Esophagus muscularis mucosa (tissue), 4 donors: ENCODE measurements around the gene CSPG5. TPM values are rescaled to one million over a fixed set of nuclear protein-coding genes. Genes with fewer than 3 reads are reported as not detected.

Source experiments
- DNase-seq: peaks from one replicate; pipeline ENCODE4 v3.0.0-alpha.2; 2017; ENCODE audit errors: extremely low spot score
- H3K27ac ChIP-seq, 4 donors: fragments of 200-600 bp; sonication (generic); replicated peaks in 1 of 4; 1 replicate in 3 of 4; 2 replicates in 1 of 4; pipeline ENCODE4 v1.5.1; 2016 to 2019; ENCODE audit warnings: mild to moderate bottlenecking in 1 of 4
- H3K27me3 ChIP-seq, 4 donors: fragments of 200-600 bp; sonication (generic); one replicate each; pipeline versions ENCODE4 v1.5.1 to v1.6.0; 2016 to 2019
- H3K36me3 ChIP-seq, 4 donors: fragments of 200-600 bp; sonication (generic); one replicate each; pipeline ENCODE4 v1.5.1; 2016 to 2019
- H3K4me1 ChIP-seq, 4 donors: fragments of 200-600 bp; sonication (generic); one replicate each; pipeline ENCODE4 v1.5.1; 2016 to 2019
- H3K4me3 ChIP-seq, 4 donors: fragments of 200-600 bp; sonication (generic); 1 replicate in 2 of 4; 2 replicates in 2 of 4; pipeline ENCODE4 v1.5.1; 2016 to 2019; ENCODE audit warnings: mild to moderate bottlenecking in 4 of 4, moderate library complexity in 1 of 4
- H3K9me3 ChIP-seq, 4 donors: fragments of 200-600 bp; sonication (generic); 1 replicate in 3 of 4; 2 replicates in 1 of 4; pipeline ENCODE4 v1.5.1; 2016 to 2019
- EP300 ChIP-seq: sonication (generic); formaldehyde crosslinking; IDR thresholded peaks from one replicate; pipeline ENCODE4 v1.6.1; 2017; ENCODE audit warnings: antibody characterized with exemption
- POLR2A ChIP-seq: fragments of 450-650 bp; IDR thresholded peaks from one replicate; pipeline ENCODE4 v1.6.1; 2017; ENCODE audit warnings: antibody characterized with exemption, moderate library complexity, mild to moderate bottlenecking, low read depth
- POLR2AphosphoS5 ChIP-seq, 2 donors: sonication (generic); formaldehyde crosslinking; IDR thresholded peaks; one replicate each; pipeline ENCODE4 v1.6.1; 2017; ENCODE audit warnings: antibody characterized with exemption in 2 of 2
- WGBS: methylation state at CpG from one replicate; pipeline ENCODE4 v1.1.5; 2018; 5-methylcytosine and 5-hydroxymethylcytosine counted together
- intact Hi-C: fragments of 100-400 bp; cut with DNase I; formaldehyde crosslinking; loops from one replicate; pipeline ENCODE4 v1.15.1; 2023
- total RNA-seq, 4 donors: library from RNA; depleted of rRNA; stranded (reverse); fragments of >200 nt; gene quantifications; one replicate each; pipeline versions ENCODE4 v1.1.0 to v1.2.1, GENCODE V29; 2016
- TF ChIP-seq, protein P1 (sequence below), 3 experiments: fragments of 200-600 bp in 2 of 3; fragments of 450-650 bp in 1 of 3; sonication (generic) in 2 of 3; IDR thresholded peaks; one replicate each; pipeline ENCODE4 v1.5.1; 2017 to 2019; ENCODE audit warnings: antibody characterized with exemption in 3 of 3, mild to moderate bottlenecking in 2 of 3, moderate library complexity in 1 of 3

Gene CSPG5
- total RNA-seq, 4 donors from 2014 or later = 0.66 to 1.2 (median 0.75) TPM; not detected in 1

GRCh38 chr3:47590216-47590615 is 11.6 kb upstream of the CSPG5 start:
- TF ChIP-seq EP300 (no peak), POLR2AphosphoS5 (IDR thresholded peaks at IDR 0.05) (no peak), POLR2A (no peak)
- TF ChIP-seq, protein P1, sequence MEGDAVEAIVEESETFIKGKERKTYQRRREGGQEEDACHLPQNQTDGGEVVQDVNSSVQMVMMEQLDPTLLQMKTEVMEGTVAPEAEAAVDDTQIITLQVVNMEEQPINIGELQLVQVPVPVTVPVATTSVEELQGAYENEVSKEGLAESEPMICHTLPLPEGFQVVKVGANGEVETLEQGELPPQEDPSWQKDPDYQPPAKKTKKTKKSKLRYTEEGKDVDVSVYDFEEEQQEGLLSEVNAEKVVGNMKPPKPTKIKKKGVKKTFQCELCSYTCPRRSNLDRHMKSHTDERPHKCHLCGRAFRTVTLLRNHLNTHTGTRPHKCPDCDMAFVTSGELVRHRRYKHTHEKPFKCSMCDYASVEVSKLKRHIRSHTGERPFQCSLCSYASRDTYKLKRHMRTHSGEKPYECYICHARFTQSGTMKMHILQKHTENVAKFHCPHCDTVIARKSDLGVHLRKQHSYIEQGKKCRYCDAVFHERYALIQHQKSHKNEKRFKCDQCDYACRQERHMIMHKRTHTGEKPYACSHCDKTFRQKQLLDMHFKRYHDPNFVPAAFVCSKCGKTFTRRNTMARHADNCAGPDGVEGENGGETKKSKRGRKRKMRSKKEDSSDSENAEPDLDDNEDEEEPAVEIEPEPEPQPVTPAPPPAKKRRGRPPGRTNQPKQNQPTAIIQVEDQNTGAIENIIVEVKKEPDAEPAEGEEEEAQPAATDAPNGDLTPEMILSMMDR (IDR thresholded peaks at IDR 0.05) = no peak
- Histone ChIP-seq H3K27me3 (no peaks in the 10 kb centered on the region), H3K9me3 (no peaks in the 10 kb centered on the region), H3K36me3 (peaks cover 26 to 86% (median 52%) of the 10 kb centered on the region in 4 donors), H3K27ac (no peak overlapping the region), H3K4me3 (no peak overlapping the region), H3K4me1 (no peaks in the 10 kb centered on the region)
- DNase-seq = no peak
- 98% methylated on average over 2 of the region's 2 CpGs for WGBS
- intact Hi-C loops = no loop called here

- TF ChIP-seq, protein P1 (IDR thresholded peaks at IDR 0.05) = no peak
- TF ChIP-seq EP300 (no peak), POLR2A (no peak), POLR2AphosphoS5 (IDR thresholded peaks at IDR 0.05) (no peak)
- H3K27ac ChIP-seq = no peak overlapping the region
- intact Hi-C loops = no loop called here
- no peak for DNase-seq
- H3K36me3 ChIP-seq = peaks cover 26 to 78% (median 42%) of the 10 kb centered on the region in 4 donors
- no peaks in the 10 kb centered on the region for H3K27me3 ChIP-seq
- no peaks in the 10 kb centered on the region for H3K9me3 ChIP-seq
- no peak overlapping the region for H3K4me3 ChIP-seq
- H3K4me1 ChIP-seq = no peaks in the 10 kb centered on the region
- WGBS = 92% methylated on average over 4 of the region's 4 CpGs
Measured at GRCh38 chr3:47588587-47588986, 9.9 kb upstream of the CSPG5 start.

DNA sequence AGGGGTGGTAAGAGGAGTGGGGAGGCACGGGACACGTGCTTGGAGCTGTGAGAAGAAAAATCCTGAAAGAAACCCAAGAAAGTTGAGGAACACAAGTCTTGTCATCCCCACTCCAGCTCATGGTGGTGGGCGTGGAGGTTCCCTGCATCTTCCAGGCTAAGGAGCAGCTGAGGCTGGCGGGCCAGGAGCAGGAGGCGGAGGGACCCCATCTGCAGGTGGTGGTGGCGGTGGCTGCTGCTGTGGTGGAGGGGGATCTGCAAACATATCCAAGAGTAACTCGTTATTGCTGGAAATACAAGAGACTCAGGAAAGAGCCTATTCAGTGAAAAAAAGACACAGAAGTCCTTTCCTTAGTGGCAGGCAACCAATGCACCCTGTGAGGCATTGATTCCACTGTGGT is 9.4 kb upstream of the CSPG5 start:
- peaks cover 24 to 72% (median 42%) of the 10 kb centered on the region in 4 donors for H3K36me3 ChIP-seq
- WGBS = 95% methylated on average over 6 of the region's 7 CpGs
- no peak overlapping the region for H3K27ac ChIP-seq
- intact Hi-C loops = no loop called here
- H3K4me1 ChIP-seq = no peaks in the 10 kb centered on the region
- no peaks in the 10 kb centered on the region for H3K9me3 ChIP-seq
- H3K4me3 ChIP-seq = no peak overlapping the region
- no peak for DNase-seq
- H3K27me3 ChIP-seq = no peaks in the 10 kb centered on the region
- TF ChIP-seq POLR2AphosphoS5 (IDR thresholded peaks at IDR 0.05) = no peak
- TF ChIP-seq, protein P1 (IDR thresholded peaks at IDR 0.05) = no peak
- no peak for TF ChIP-seq EP300
- TF ChIP-seq POLR2A = no peak

GRCh38 chr3:47586746-47587145 is 8.1 kb upstream of the CSPG5 start:
- Histone ChIP-seq H3K36me3 (peaks cover 20 to 71% (median 42%) of the 10 kb centered on the region in 4 donors), H3K9me3 (no peaks in the 10 kb centered on the region), H3K4me1 (no peaks in the 10 kb centered on the region), H3K4me3 (no peak overlapping the region), H3K27ac (no peak overlapping the region), H3K27me3 (no peaks in the 10 kb centered on the region)
- intact Hi-C loops = no loop called here
- DNase-seq = no peak
- 93% methylated on average over 6 of the region's 6 CpGs for WGBS
- TF ChIP-seq POLR2A (no peak), EP300 (no peak), POLR2AphosphoS5 (IDR thresholded peaks at IDR 0.05) (no peak)
- TF ChIP-seq, protein P1 (IDR thresholded peaks at IDR 0.05) = no peak

GRCh38 chr3:47583320-47584075 is 4.8 kb upstream of the CSPG5 start:
- Histone ChIP-seq H3K4me1 (peaks cover 5 to 9% (median 7%) of the 10 kb centered on the region in 4 donors), H3K4me3 (no peak overlapping the region), H3K36me3 (peaks cover 4 to 39% (median 27%) of the 10 kb centered on the region in 4 donors), H3K9me3 (no peaks in the 10 kb centered on the region), H3K27ac (no peak overlapping the region), H3K27me3 (peaks cover 0 to 8% (median 2%) of the 10 kb centered on the region in 4 donors)
- TF ChIP-seq, protein P1 (IDR thresholded peaks at IDR 0.05) = no peak
- TF ChIP-seq EP300 (no peak), POLR2A (no peak), POLR2AphosphoS5 (IDR thresholded peaks at IDR 0.05) (no peak)
- DNase-seq = no peak
- WGBS = 67% methylated on average over 3 of the region's 3 CpGs
- intact Hi-C loops = no loop called here
